ENCODE results near the gene HMGB3.
"Not testable (repeated sequence)": the region's sequence is repeated elsewhere in the genome, so short reads cannot be mapped to it uniquely, and the experiment has no call there.

HMGB3 gene

DNA sequence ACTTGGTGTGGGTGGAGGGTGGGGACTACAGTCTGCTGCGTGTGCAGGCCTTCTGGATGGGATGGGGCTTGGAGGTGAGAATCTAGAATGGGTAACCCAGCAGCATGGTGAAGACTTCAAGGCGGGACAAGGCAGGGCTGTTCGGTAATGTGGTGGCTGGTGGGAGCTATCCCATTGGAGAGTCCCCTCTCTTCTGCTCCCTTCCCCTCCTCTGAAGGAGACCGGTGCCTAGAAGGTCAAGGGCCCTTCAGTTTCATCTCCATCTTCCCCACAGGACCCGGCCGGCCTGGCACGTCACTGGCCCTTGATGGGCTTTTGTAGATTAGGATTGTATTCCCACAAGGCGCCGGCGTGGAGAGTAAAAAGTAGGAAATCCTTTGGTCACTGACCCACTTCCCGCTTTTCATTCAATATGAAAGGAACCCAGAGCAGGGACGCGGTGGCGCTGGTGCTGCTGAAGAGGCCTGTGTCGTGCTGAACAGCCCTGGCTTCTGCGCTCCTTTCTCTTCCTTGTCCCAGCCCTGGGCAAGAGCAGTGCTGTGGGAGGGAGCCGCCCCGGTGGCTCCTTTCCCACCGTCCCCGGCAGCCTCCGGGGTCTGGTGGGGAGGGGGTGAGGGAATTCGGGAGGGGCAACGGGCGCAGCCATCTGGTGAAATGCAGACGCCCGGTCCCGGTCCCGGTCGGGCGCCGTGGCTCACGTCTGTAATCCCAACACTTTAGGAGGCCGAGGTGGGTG lies 7.3 kb upstream of the HMGB3 start:
- no peak for DNase-seq (ENCODE audit: extremely low read depth in 1 of 2, low read depth in 1 of 2)

DNA sequence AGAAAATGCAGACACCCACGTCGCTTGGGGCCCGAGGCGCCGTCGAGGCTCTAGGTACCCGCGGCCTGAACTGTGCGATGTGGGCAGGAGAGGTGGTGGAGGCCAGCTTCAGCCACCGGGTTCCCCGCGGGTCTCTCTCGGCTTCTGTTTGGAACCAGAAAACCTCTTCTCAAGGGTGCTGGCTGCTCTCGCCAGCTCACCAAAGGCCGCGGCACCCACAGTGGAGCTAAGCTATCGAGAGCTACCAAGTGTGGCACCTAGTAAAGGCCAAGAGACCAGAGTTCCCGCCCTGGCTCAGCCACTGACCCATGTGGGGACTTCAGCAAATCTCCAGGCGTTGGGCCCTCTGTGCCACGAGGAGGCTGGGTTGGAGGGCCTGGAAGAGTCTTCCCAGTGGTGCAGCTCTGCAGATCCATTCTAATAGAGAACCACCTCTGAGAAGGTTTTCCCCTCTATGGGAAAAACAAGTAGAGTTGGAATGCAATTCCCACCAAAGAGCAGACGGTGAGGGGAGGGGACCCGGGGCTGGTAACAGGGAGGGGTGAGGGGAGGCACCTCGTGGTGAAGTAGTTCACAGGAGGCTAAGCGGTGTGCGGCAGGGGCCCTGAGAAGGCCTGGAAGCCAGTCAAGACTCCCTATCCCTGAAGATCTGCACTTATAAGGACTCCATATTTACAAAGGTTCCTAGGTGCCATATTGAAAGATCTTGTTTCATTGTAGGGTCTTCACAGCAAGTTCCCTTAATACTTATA lies 5.5 kb upstream of the HMGB3 start:
- no peak for DNase-seq (ENCODE audit: extremely low read depth in 1 of 2, low read depth in 1 of 2)

DNA sequence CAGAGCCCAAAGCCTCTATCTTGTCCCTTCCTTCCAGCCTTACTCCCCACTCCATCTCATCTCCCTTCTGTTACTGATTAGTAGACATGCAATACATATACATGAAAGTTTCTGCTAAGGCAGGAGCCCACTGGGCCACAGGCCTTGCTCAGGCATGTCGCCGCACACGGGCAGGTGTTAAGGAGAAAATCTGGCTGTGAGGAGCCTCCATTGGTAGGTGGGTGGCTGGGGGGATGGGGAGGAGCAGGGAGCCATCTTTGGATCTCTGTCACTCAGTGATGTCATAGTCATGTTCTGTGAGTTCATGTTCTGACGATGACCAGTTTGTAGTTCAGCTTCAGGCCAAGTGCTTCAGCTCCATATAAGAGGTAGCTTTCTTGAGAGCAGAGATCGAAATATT lies 2.9 kb upstream of the HMGB3 start:
- no peak for DNase-seq (ENCODE audit: extremely low read depth in 1 of 2, low read depth in 1 of 2)

DNA sequence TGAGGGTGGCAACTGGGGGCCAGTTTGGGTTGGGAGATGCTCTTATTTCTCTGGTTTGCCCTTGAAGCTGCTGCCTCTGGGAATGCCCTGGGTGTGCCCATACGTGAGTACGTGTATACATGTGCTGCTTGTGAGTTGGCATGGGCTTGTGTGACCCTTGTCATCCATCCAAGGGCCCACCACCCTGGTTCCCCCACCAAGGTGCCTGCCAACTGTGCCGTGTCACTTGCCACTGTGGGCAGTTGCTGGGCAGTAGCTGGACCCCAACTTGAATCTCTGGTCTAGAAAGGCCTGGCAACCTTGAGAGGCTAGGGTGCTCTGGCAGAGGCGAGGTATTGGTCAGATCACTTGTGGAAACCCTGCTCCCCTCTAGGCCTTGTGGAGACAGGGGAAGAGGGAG lies 2.4 kb upstream of the HMGB3 start:
- DNase-seq (ENCODE audit: extremely low read depth in 1 of 2, low read depth in 1 of 2): no peak

DNA sequence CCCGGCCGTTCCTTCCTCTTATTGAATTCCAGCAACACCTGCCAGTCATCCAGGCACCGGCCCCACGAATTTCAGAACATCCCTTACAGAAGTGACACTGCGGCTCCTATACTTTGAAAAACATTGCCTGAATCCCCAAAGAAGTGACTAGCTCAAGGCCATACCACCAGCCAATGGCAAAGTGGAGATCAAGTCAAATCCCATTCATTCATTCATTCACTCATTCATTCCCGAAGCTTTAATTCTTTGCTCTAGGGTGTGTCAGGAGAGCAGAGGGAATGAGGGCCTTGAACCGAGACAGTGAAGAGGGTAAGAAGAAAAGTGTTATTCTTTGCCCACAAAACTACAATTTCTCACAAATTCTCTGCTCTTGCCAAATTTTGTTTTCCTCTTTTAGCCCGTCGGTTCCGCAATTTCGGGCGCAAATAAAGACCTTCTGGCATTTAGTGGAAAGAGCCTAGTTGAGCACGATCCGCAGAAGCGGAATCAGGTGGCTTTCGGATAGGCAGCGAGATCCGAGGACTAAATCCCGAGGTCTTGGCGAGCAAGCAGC lies 824 bp upstream of the HMGB3 start:
- DNase-seq (ENCODE audit: extremely low read depth in 1 of 2, low read depth in 1 of 2): no peak

DNA sequence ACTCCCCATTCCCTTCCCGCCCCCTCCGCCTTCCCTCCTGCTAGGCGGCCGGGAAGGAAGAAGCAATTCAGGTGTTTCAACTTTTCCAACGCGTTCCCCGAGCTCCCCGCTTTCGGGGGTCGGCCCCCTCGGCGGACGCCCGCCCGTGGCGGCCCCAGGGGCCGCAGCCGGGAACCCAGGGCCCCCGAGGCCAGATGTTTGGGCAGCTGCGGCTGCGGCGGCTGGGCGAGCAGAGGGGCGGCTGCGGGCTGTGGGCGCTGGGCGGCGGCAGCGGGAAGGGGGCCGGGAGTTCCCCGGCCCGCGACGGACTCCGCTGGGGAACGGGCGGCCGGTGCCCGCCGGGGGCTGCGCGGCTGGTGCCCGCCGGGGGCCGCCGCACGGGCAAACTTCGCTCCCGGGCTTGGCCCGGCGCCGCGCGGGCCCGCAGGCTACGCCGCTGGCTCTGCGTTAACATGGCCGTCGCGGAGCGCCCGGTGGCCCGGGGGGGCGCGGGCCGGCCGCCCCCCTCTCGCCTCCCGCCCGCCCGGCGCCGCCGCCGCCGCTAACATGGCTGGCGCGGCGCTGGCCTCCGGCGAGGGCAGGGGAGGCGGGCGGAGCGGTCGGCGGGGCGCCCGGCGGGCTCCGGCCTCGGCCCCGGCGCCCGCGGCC lies 510 bp downstream of the HMGB3 start:
- DNase-seq (ENCODE audit: extremely low read depth in 1 of 2, low read depth in 1 of 2): no peak

DNA sequence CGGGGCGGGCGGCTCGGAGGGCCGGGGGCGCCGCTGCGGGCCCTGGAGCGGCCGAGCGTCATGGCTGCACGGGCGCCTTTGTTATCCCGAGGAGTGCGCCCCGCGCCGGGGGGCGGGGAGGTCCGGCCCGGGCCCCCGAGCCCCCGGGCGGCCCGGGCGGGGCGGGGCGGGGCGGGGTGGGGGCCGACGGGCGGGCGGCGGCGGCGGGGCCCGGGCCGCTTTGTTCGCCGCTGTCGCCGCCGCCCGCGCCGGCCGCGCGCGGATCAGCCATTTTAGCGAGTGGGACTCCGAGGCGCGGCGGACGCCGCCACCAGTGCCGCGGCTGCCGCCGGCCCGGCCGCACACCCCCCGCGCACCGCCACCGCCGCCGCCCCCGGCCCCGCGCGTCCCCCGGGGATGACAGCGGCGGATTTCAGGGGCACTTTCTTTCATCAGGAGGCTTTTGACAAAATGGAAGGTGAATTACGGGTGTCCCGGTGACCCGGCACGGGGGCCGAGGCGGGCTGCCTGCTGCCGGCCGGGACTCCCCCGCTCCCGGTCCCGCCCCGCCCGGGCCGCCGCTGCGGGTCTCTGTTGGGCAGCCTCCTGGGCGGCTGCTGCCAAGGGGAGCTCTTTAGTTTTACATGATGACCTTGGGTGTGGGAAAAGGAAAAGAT lies 1.2 kb downstream of the HMGB3 start:
- DNase-seq (ENCODE audit: extremely low read depth in 1 of 2, low read depth in 1 of 2): no peak

DNA sequence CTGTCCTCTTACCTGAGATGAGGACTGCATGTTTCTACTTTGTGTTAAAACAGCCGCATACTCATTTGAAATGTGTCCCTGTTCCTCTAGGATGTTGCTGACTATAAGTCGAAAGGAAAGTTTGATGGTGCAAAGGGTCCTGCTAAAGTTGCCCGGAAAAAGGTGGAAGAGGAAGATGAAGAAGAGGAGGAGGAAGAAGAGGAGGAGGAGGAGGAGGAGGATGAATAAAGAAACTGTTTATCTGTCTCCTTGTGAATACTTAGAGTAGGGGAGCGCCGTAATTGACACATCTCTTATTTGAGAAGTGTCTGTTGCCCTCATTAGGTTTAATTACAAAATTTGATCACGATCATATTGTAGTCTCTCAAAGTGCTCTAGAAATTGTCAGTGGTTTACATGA lies 4.6 kb downstream of the HMGB3 start:
- DNase-seq (ENCODE audit: extremely low read depth in 1 of 2, low read depth in 1 of 2): not testable (repeated sequence)

DNA sequence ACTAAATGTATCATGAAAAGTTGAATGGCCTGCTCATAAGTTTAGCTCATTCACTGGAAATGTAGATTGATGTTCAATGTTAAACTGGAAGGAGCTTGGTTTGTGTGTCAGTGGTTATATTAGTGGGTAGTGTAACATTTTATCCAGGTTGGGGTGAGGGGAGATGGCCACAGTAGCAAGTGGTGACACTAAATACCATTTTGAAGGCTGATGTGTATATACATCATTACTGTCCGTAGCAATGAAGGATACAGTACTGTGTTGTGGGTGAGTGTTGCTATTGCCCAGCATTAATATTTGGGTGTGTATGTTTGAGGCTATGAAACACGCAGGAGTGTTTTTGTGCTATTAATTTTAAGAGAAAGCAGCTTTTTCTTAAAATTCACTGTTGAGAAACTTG lies 6.3 kb downstream of the HMGB3 start:
- no peak for DNase-seq (ENCODE audit: extremely low read depth in 1 of 2, low read depth in 1 of 2)

DNA sequence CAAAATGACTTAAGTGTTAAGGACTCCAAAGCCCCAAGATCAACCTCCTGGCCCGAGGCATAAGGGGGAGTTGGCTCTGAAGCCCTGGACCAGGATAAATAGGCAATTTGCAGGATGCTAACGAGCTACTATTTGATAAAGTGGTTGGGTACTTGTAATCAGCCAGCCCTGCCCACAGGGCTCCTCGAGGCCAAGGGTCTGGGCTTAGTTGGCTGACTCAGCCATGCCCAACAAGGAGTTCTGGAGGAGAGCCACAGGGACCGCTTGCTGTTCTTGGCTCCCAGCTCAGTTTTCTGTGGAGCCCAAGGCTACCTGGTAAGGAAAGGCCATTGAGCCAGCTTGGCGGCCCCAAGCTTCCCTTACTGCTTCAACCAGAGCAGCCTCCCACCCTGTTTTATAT lies 7.8 kb downstream of the HMGB3 start:
- no peak for DNase-seq (ENCODE audit: extremely low read depth in 1 of 2, low read depth in 1 of 2)

DNA sequence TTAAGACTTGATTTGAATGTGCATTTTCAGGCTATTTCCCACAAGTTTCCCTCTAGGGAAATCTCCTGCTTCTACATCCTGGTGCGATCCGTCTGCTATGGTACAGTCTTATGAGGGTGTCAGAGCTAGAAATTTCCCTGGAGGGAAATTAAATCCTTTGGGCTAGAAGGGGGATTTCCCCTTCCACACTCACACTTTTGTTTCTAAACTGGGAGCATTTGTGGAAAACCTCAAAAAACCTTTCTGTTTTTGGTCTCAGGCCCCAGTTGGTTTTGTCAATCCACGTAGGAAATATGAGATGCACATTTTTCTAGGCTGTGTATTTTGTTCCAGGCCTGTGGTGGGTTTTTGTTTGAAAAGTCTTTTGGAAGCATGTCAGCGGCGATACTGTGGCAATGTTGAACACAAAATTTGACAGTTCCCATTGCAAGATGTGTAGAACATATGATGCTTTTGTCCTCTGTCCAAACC lies 17.8 kb downstream of the HMGB3 start:
- no peak for DNase-seq (ENCODE audit: extremely low read depth in 1 of 2, low read depth in 1 of 2)

DNA sequence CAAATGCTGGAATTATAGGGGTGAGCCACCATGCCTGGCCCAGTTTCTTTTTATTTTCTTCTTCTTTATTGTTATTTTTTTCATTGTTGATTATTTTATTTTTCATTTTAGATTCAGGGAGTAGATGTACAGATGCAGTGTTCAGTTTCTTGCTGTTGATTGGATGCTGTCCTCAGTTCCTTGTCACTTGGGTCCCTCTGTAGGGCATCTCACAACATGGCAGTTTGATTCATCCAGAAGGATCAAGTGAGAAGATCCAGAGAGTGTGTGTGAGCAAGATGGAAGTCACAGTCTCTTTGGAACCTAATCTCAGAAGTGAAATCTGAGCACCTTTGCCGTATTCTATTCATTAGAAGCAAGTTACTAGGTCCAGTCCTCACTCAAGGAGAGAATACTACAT lies 20.9 kb downstream of the HMGB3 start:
- DNase-seq (ENCODE audit: extremely low read depth in 1 of 2, low read depth in 1 of 2): no peak

DNA sequence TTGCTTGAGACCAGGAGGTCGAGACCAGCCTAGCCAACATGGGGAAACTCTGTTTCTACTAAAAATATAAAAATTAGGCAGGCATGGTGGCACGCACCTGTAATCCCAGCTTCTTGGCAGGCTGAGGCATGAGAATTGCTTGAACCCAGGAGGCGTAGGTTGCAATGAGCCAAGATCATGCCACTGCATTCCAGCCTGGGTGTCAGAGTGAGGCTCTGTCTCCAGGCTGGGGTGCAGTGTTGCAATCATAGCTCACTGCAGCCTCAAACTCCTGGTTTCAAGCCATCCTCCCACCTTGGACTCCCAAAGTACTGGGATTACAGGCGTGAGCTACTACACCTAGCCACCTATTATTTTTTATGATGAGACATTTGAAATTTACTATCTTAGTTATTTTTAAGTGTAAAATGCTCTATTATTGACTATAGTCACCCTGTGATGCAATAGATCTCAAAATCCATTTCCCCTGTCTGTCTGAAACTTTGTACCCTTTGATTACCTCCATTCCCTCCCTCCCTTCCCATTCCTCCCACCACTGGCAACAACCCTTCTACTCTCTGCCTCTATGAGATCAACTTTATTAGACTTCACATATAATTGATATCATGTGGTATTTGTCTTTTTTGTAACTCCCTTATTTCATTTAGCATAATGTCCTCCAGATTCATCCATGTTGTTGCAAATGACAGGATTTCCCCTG lies 23.4 kb downstream of the HMGB3 start:
- DNase-seq (ENCODE audit: extremely low read depth in 1 of 2, low read depth in 1 of 2): no peak

DNA sequence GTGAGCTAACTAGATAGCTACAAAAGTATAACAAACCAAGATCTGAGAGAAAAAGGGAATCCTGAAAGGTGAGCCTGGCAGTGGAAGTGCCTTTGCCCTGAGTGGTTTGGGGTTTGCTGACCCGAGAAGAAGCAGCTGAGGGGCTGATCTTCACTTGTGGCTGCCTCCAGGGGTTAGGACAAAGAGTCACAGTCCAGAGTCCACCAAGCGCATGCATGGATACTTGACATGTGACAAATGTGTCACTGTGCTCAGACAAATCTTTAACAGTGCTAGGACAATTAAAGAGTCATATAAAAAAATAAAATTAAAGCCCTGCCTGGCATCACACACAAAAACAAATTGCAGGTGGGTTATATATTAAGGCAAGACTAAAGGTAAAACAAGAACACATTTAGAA lies 26.4 kb downstream of the HMGB3 start:
- DNase-seq (ENCODE audit: extremely low read depth in 1 of 2, low read depth in 1 of 2): no peak

DNA sequence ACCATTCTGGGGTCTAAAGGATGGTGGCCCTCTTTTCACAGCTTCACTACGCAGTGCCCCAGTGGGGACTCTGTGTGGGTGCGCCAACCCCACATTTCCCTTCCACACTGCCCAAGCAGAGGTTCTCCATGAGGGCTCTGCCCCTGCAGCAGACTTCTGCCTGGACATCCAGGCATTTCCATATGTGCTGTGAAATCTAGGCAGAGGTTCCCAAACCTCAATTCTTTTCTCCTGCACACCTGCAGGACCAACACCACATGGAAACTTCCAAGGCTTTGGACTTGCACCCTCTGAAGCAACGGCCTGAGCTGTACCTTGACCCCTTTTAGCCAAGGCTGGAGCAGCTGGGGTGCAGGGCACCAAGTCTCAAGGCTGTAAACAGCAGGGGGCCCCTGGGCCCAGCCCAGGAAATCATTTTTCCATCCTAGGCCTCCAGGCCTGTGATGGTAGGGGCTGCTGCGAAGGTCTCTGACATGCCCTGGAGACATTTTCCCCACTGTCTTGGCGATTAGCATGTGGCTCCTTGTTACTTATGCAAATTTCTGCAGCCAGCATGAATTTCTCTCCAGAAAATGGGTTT lies 30.1 kb downstream of the HMGB3 start:
- DNase-seq (ENCODE audit: extremely low read depth in 1 of 2, low read depth in 1 of 2): no peak

DNA sequence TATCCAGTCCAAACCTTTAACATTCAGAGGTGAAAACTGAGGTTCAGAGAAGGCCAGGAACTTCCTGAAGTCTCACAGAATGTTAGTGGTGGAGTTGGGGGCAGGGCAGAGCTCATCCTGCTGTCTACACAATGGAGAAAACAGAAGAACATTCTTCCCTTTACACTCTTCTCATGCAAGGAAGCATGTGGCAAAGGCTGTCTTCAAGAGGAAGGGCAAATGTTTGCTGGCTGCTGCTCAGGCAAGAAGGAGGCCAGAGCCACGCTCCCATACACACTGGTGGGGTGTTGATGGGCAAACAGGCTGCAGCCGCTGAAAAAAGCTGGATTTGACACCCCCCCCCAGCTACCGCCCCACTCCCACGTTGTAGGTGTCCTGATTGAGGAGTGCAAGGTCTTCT lies 32.5 kb downstream of the HMGB3 start:
- no peak for DNase-seq (ENCODE audit: extremely low read depth in 1 of 2, low read depth in 1 of 2)

DNA sequence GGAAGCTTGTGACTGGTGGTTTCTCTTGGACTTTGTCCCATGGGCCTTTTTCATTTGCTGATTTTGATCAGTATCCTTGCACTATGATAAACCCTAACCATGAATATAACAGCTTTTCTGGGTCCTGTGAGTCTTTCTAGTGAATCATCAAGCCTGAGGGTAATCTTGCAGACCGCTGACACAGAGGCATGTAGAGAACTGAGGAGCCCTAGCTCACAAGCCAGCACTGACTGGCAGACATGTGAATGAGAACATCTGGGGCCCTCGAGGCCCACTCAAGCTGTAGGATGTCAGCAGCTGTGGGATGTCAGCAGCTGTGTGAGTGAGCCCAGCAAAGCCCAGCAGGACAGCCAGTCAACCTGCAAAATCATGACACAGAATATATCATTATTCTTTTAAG lies 36.7 kb downstream of the HMGB3 start:
- no peak for DNase-seq (ENCODE audit: extremely low read depth in 1 of 2, low read depth in 1 of 2)

DNA sequence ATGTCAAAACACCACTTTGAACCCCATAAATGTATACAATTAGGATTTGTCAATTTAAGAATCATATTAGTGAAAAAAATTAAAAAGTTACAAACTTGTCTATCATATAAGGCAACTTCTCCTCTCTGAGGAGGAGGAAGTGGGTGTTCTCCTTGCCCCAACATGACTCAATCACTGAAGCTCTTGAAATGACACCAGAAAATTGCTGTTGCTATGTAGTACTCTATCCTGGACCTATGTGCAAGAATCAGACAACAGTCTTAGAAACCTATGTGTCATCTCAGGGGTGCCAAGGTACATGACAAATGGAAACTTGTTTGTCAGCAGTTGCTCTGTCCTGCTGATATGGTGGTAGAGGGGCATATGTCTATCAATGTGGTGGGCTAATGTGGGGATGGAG lies 47.7 kb downstream of the HMGB3 start:
- DNase-seq (ENCODE audit: extremely low read depth in 1 of 2, low read depth in 1 of 2): no peak

DNA sequence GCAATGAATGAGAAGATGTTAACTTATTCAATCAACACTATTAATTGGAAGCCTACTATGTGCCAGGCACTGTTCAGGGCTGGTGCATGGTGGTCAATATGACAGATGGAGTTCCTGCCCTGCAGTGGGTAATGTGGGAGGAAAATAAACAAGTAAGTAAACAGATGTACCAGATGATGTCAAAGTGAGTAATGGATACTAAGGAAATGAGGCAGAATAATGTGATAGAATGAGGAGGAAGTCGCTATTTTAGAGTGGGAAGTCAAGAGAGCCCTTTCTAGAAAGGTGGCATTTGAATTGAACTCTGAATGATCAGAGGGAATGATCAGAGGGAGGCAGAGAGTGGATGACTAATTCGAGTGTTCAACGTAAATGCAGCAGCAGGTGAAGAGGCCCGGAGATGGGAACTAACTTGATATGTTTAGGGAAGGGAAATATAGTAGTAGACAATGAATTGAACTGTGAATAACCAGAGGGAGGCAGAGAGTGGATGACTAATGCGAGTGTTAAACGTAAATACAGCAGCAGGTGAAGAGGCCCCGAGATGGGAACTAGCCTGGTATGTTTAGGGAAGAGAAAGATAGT lies 48.3 kb downstream of the HMGB3 start:
- DNase-seq (ENCODE audit: extremely low read depth in 1 of 2, low read depth in 1 of 2): no peak

DNA sequence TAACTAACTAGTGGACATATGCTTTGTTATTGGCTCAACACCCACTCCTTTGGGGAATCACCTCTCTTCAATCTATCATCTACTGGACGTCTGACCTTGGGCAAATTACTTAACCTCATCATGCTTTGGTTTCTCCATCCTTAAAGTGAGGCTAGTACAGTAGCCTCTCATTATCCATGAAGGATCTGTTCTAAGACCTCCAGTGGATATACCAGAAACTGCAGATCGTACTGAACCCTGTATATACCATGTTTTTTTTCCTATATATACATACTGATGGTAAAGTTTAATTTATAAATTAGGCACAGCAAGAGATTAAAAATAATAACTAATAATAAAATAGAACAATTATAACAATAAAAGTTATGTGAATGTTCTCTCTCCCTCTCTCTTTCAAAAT lies 56.2 kb downstream of the HMGB3 start:
- no peak for DNase-seq (ENCODE audit: extremely low read depth in 1 of 2, low read depth in 1 of 2)

All from activated CD8-positive, alpha-beta memory T cell treated with anti-CD3 and anti-CD28 coated beads for 1 hour (primary cell).